ENCODE data around the gene TAAR2.
"Not testable (repeated sequence)": the region's sequence is repeated elsewhere in the genome, so short reads cannot be mapped to it uniquely, and the experiment has no call there.

The TAAR2 gene

DNA sequence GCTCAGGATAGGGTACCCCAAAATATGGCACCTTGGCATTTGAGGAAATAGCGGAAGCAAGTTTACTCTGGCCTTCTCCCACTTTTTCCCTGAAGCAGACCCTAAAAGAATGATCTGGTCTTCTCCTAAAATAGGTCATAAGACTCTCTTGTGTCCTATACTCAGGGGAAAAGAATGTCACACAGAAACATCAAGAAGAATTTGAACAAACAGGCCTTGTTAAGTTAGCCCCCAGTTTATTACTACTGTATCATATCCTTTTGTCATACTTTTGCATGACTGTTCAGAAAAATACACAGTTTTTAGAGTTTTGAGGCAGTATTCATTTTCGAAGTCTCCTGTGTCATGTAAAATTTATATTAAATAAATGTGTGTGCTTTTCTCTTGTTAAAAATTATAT lies 12.5 kb downstream of the TAAR2 start:
- Histone ChIP-seq H3K9ac (ENCODE audit: low read depth, low read length) (no peak overlapping the region), H3K36me3 (ENCODE audit: control insufficient read depth, insufficient read depth, low read length) (no peaks in the 10 kb centered on the region), H3K9me3 (ENCODE audit: control insufficient read depth, insufficient read depth, low read length) (no peaks in the 10 kb centered on the region), H3K4me1 (ENCODE audit: control insufficient read depth, insufficient read depth, low read length) (no peaks in the 10 kb centered on the region), H3K27me3 (ENCODE audit: control insufficient read depth, insufficient read depth, low read length) (no peaks in the 10 kb centered on the region), H3K4me3 (ENCODE audit: low read depth, low read length) (no peak overlapping the region)

DNA sequence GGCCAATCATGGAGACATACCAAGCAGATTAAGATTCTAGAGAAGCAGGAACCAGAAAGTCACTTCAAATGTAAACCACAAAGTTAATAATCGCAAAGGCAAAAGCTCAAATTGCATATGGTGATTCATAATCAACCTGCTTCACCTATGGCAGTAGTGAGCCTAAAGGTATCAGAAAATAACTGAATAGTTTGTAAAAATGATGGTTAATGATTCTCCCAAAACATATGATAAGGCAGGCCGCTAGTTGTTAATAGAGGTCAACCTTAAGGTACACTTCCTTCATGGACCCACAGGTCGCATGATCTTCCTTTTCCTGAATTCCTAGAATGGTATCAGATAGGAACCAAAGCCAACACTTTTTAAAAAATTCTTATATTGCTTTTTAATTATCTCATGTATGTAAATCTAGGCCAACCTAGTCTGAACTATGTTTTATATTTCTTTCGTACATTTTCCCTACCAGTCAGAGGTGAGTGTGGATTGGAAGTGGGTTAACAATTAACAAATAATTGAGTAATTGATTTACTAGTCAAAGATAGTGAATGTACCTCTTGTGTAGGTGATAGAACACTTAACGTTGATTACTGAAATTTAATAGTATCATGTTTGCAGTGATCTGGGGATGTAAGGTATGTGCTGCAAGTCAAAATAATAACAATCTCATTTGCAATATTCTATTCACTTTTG lies 16.4 kb downstream of the TAAR2 start:
- H3K9me3 ChIP-seq (ENCODE audit: control insufficient read depth, insufficient read depth, low read length) = no peaks in the 10 kb centered on the region
- no peaks in the 10 kb centered on the region for H3K27me3 ChIP-seq (ENCODE audit: control insufficient read depth, insufficient read depth, low read length)
- no peaks in the 10 kb centered on the region for H3K36me3 ChIP-seq (ENCODE audit: control insufficient read depth, insufficient read depth, low read length)
- no peaks in the 10 kb centered on the region for H3K4me1 ChIP-seq (ENCODE audit: control insufficient read depth, insufficient read depth, low read length)
- H3K4me3 ChIP-seq (ENCODE audit: low read depth, low read length) = no peak overlapping the region
- H3K9ac ChIP-seq (ENCODE audit: low read depth, low read length) = no peak overlapping the region

DNA sequence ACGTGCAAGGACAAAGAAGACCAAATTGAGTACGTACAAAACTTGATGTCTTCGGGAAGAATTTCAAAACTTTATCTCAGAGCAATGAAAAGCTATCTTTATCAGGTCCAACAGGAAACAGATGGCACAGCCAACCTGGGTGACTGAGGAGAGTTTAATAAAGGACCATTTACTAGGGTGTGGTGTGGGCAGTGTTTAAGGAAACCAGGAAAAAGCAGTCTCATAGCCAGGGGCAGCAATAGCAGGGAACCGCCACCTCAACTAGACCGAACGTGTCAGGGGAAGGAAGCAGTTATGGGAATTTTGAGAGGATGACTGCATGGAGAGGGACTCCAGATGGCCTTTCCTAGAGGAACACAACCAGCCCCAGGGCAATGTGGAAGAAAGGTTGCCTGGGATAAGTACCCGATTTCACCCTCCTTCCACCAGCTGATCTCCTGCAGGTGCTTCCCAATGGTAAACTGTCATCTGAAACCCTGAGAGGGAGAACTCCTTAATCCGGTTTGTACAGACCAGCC lies 19.4 kb downstream of the TAAR2 start:
- H3K27me3 ChIP-seq (ENCODE audit: control insufficient read depth, insufficient read depth, low read length) = no peaks in the 10 kb centered on the region
- no peak overlapping the region for H3K4me3 ChIP-seq (ENCODE audit: low read depth, low read length)
- no peaks in the 10 kb centered on the region for H3K4me1 ChIP-seq (ENCODE audit: control insufficient read depth, insufficient read depth, low read length)
- H3K9me3 ChIP-seq (ENCODE audit: control insufficient read depth, insufficient read depth, low read length) = no peaks in the 10 kb centered on the region
- no peak overlapping the region for H3K9ac ChIP-seq (ENCODE audit: low read depth, low read length)
- no peaks in the 10 kb centered on the region for H3K36me3 ChIP-seq (ENCODE audit: control insufficient read depth, insufficient read depth, low read length)

DNA sequence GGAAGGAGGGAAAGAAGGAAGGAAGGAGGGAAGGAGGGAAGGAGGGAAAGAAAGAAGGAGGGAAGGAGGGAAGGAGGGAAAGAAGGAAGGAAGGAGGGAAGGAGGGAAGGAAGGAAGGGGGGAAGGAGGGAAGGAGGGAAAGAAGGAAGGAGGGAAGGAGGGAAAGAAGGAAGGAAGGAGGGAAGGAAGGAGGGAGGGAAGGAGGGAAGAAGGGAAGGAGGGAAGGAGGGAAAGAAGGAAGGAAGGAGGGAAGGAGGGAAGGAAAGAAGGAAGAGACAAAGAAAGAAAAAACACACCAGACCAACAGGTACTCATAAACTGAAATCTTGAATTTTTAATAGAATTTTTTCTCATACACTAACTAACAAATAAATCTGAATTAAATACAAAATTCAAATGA lies 23.2 kb downstream of the TAAR2 start:
- H3K4me1 ChIP-seq (ENCODE audit: control insufficient read depth, insufficient read depth, low read length); H3K4me3 ChIP-seq (ENCODE audit: low read depth, low read length); H3K36me3 ChIP-seq (ENCODE audit: control insufficient read depth, insufficient read depth, low read length); H3K9me3 ChIP-seq (ENCODE audit: control insufficient read depth, insufficient read depth, low read length); H3K9ac ChIP-seq (ENCODE audit: low read depth, low read length); H3K27me3 ChIP-seq (ENCODE audit: control insufficient read depth, insufficient read depth, low read length): not testable (repeated sequence)

DNA sequence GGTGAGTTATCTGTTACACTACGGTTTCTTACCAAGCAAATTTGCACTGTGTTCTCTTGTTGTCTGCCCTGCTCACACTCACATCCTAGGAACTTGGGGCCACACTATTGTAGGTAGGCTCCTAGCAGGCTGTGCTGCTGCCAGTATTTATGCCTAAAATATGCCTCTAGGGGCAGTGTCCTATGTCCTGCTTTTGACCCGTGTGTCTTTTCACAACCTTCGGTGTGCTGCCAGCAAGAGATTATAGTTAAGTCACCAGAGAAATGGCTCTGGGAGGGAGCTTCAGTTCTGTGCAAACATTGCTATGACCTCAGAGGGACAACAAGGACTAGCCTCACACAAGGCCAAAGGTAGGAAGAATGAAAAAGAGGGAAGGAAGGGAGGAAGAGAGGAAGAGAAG lies 25.6 kb downstream of the TAAR2 start:
- H3K4me3 ChIP-seq (ENCODE audit: low read depth, low read length) = no peak overlapping the region

GRCh38 chr6:132596201-132596600 lies 27.9 kb downstream of the TAAR2 start:
- Histone ChIP-seq H3K9ac (ENCODE audit: low read depth, low read length) (no peak overlapping the region), H3K27me3 (ENCODE audit: control insufficient read depth, insufficient read depth, low read length) (no peaks in the 10 kb centered on the region), H3K36me3 (ENCODE audit: control insufficient read depth, insufficient read depth, low read length) (no peaks in the 10 kb centered on the region), H3K4me1 (ENCODE audit: control insufficient read depth, insufficient read depth, low read length) (no peaks in the 10 kb centered on the region), H3K9me3 (ENCODE audit: control insufficient read depth, insufficient read depth, low read length) (no peaks in the 10 kb centered on the region), H3K4me3 (ENCODE audit: low read depth, low read length) (no peak overlapping the region)

More for the DNA sequence above, 25.6 kb downstream of the TAAR2 start:
- H3K9me3 ChIP-seq (ENCODE audit: control insufficient read depth, insufficient read depth, low read length) = no peaks in the 10 kb centered on the region
- no peak overlapping the region for H3K9ac ChIP-seq (ENCODE audit: low read depth, low read length)
- no peaks in the 10 kb centered on the region for H3K4me1 ChIP-seq (ENCODE audit: control insufficient read depth, insufficient read depth, low read length)
- no peaks in the 10 kb centered on the region for H3K27me3 ChIP-seq (ENCODE audit: control insufficient read depth, insufficient read depth, low read length)
- no peaks in the 10 kb centered on the region for H3K36me3 ChIP-seq (ENCODE audit: control insufficient read depth, insufficient read depth, low read length)

DNA sequence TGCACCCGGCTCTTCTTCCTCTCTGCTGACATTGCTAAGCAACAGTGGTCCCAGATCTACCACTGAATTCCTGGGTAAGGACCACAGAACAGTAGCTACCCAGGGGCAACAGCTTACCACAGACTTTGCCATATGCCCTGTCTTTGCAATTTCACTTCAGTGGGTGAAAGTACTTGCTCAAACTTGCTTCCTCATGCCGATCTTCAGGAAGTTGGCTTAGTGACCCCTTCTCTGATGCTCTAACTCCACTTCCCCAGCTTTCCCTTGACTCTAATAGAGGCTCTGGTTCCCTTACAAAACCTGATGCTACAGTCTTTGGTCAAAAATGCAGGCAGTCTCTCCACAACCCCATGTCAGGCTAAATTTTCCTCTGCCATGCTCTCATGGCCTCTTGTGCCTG lies 31.2 kb downstream of the TAAR2 start:
- no peaks in the 10 kb centered on the region for H3K27me3 ChIP-seq (ENCODE audit: control insufficient read depth, insufficient read depth, low read length)
- H3K9me3 ChIP-seq (ENCODE audit: control insufficient read depth, insufficient read depth, low read length) = no peaks in the 10 kb centered on the region
- H3K36me3 ChIP-seq (ENCODE audit: control insufficient read depth, insufficient read depth, low read length) = no peaks in the 10 kb centered on the region
- H3K9ac ChIP-seq (ENCODE audit: low read depth, low read length) = no peak overlapping the region
- H3K4me1 ChIP-seq (ENCODE audit: control insufficient read depth, insufficient read depth, low read length) = no peaks in the 10 kb centered on the region
- H3K4me3 ChIP-seq (ENCODE audit: low read depth, low read length) = no peak overlapping the region

DNA sequence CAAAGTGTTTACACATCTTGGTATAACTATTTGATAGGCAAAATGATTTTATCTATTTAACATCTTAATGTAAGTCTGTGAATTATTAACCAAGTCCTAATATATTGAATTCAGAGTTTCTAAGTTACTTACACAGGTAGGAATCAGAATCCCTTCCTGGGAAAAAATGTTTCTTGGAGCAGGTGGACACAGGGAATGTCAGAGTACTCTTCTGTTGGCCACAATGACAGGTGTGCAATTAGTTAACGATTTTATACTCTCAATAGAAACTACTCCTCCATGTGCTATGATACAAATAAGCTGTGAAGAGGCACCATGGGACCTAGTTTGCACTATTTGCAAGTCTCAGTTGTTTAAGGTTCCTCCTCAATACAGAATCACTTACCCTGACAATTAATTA lies 33.7 kb downstream of the TAAR2 start:
- Histone ChIP-seq H3K9me3 (ENCODE audit: control insufficient read depth, insufficient read depth, low read length) (no peaks in the 10 kb centered on the region), H3K4me1 (ENCODE audit: control insufficient read depth, insufficient read depth, low read length) (no peaks in the 10 kb centered on the region), H3K27me3 (ENCODE audit: control insufficient read depth, insufficient read depth, low read length) (no peaks in the 10 kb centered on the region), H3K36me3 (ENCODE audit: control insufficient read depth, insufficient read depth, low read length) (no peaks in the 10 kb centered on the region), H3K9ac (ENCODE audit: low read depth, low read length) (no peak overlapping the region), H3K4me3 (ENCODE audit: low read depth, low read length) (no peak overlapping the region)

DNA sequence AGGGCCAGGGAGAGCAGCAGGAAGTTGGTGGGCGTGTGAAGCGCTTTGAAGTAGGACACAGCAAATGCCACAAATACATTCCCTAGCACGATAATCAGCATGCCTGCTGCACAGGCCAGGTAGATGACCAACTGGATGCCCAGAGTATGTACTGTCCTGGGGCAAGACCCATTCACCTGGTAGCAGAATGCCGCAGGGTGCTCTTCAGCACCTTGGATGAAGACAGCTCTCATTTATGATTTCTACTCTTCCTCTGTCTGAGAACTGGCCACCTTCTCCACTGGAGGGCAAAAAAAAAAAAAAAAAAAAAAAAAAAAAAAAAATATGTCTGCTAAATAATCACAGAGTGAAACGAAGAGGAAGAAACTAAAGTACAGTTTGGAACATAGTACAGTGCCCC lies 34.6 kb downstream of the TAAR2 start, which contains the start of gene TAAR5:
TSS of gene TAAR5 (minus strand) at position 288 of the 400 bp plus-strand sequence. CDS start at position 233, 55 bp downstream.
- Histone ChIP-seq H3K4me3 (ENCODE audit: low read depth, low read length) (no peak within 1 kb of the TSS), H3K9me3 (ENCODE audit: control insufficient read depth, insufficient read depth, low read length) (no peaks in the 10 kb centered on the region), H3K4me1 (ENCODE audit: control insufficient read depth, insufficient read depth, low read length) (no peaks in the 10 kb centered on the region), H3K27me3 (ENCODE audit: control insufficient read depth, insufficient read depth, low read length) (no peaks in the 10 kb centered on the region), H3K9ac (ENCODE audit: low read depth, low read length) (no peak within 1 kb of the TSS), H3K36me3 (ENCODE audit: control insufficient read depth, insufficient read depth, low read length) (no peaks in the 10 kb centered on the region)

- Histone ChIP-seq H3K4me3 (ENCODE audit: low read depth, low read length) (no peak overlapping the region), H3K27me3 (ENCODE audit: control insufficient read depth, insufficient read depth, low read length) (no peaks in the 10 kb centered on the region), H3K36me3 (ENCODE audit: control insufficient read depth, insufficient read depth, low read length) (no peaks in the 10 kb centered on the region), H3K9me3 (ENCODE audit: control insufficient read depth, insufficient read depth, low read length) (no peaks in the 10 kb centered on the region), H3K9ac (ENCODE audit: low read depth, low read length) (no peak overlapping the region), H3K4me1 (ENCODE audit: control insufficient read depth, insufficient read depth, low read length) (no peaks in the 10 kb centered on the region)
These were observed 36.7 kb downstream of the TAAR2 start for GRCh38 chr6:132587424-132587823.

- H3K4me3 ChIP-seq (ENCODE audit: low read depth, low read length) = no peak overlapping the region
- H3K9ac ChIP-seq (ENCODE audit: low read depth, low read length) = no peak overlapping the region
- H3K36me3 ChIP-seq (ENCODE audit: control insufficient read depth, insufficient read depth, low read length) = no peaks in the 10 kb centered on the region
- H3K9me3 ChIP-seq (ENCODE audit: control insufficient read depth, insufficient read depth, low read length) = no peaks in the 10 kb centered on the region
- H3K4me1 ChIP-seq (ENCODE audit: control insufficient read depth, insufficient read depth, low read length) = no peaks in the 10 kb centered on the region
- no peaks in the 10 kb centered on the region for H3K27me3 ChIP-seq (ENCODE audit: control insufficient read depth, insufficient read depth, low read length)
These were observed 39.4 kb downstream of the TAAR2 start for GRCh38 chr6:132584698-132585097.

- no peaks in the 10 kb centered on the region for H3K4me1 ChIP-seq (ENCODE audit: control insufficient read depth, insufficient read depth, low read length)
- no peak overlapping the region for H3K4me3 ChIP-seq (ENCODE audit: low read depth, low read length)
- no peaks in the 10 kb centered on the region for H3K9me3 ChIP-seq (ENCODE audit: control insufficient read depth, insufficient read depth, low read length)
- H3K36me3 ChIP-seq (ENCODE audit: control insufficient read depth, insufficient read depth, low read length) = no peaks in the 10 kb centered on the region
- H3K27me3 ChIP-seq (ENCODE audit: control insufficient read depth, insufficient read depth, low read length) = no peaks in the 10 kb centered on the region
- no peak overlapping the region for H3K9ac ChIP-seq (ENCODE audit: low read depth, low read length)
These were observed 52.3 kb downstream of the TAAR2 start for GRCh38 chr6:132571774-132572173.
